ENCODE data around the gene MON1A. TPM values are rescaled to one million over a fixed set of nuclear protein-coding genes. Genes with fewer than 3 reads are reported as not detected.
A peak's percentile ranks its signal among the peaks of the same experiment; 100 is the strongest.

MON1A gene
- total RNA-seq, 2 experiments from 2014 or later: 7.5 to 8.3 TPM

DNA sequence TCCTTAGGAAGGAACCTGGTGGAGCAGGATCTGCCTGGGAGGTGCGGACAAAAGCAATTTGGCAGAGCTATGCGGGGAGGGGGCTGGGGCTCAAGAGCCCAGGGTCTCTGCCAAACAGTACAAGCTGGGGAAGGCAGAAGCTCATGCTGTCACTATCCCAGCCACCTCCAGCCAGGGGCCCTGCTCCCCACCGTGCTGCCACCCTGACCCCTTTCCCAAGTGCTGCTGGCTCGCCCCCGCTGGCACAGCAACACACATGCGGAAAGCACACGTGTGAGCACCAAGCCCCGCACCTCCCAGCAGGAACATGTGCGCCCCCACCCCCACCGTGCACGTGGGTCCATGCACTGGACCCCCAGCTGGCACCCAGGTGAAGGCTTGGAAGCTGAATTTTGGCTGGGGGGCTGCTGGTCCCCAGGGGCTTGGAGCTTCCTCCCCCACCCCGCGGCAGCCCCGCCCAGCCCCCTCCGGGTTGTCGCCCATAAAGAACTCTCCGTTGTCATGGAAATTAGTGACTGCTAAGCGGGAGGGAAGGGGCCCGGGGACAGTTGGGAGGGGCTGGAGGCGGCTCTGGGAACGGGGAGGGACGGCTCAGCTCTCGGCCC is 60.6 kb downstream of the MON1A start:
- Mint-ChIP-seq H3K9me3 (ENCODE audit: low read depth) (no peaks in the 10 kb centered on the region), H3K4me1 (no peaks in the 10 kb centered on the region), H3K4me3 (no peak overlapping the region), H3K36me3 (ENCODE audit: low read depth) (no peaks in the 10 kb centered on the region), H3K27me3 (peaks cover 31% of the 10 kb centered on the region), H3K27ac (no peak overlapping the region)
- ChIA-PET CTCF (interaction anchor here (0.6 kb wide), 1 partner anchor 124 kb away, joined by 3 read pairs; no protein-coding TSS in a partner anchor), POLR2A (interaction anchor here (0.6 kb wide), 1 partner anchor 120 kb away, joined by 8 read pairs; no protein-coding TSS in a partner anchor)
- ATAC-seq (no peak), DNase-seq (no peak)
- intact Hi-C loops (cut with DNase I, micrococcal nuclease): loop anchor here in 1 of 2 experiments (1.0 kb wide), 1 partner anchor 13 kb away; the partner anchor contains the start of gene TRAIP

DNA sequence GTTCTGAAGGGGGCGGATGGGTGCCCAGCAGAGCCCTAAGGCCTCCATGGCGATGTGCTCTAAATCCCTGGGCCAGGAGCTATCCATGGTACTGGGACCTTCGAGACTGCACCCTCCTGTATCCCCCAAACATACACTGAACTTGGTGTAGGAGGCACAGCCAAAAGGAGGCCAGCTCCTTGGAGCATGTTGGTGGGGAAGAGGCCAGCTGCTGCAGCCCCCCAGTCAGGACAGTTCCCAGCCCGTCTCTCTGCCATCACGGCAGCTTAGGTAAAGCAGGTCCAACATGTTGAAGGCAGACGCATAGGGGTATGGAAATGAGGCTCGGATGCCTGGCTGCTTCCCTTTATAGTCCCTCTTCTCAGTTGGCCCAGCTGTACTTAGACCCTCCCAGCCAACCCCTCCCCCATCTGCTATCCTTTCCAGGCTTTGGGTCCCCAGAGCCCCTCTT is 61.7 kb downstream of the MON1A start:
- POLR2A ChIA-PET: no interaction called here
- Mint-ChIP-seq H3K27ac (no peak overlapping the region), H3K27me3 (peaks cover 32% of the 10 kb centered on the region), H3K4me3 (no peak overlapping the region), H3K36me3 (ENCODE audit: low read depth) (no peaks in the 10 kb centered on the region), H3K9me3 (ENCODE audit: low read depth) (no peaks in the 10 kb centered on the region), H3K4me1 (no peaks in the 10 kb centered on the region)
- ATAC-seq: peak; percentile 27
- DNase-seq: peak; percentile 49
- intact Hi-C loops (cut with DNase I, micrococcal nuclease): no loop called here
- CTCF ChIA-PET: no interaction called here

DNA sequence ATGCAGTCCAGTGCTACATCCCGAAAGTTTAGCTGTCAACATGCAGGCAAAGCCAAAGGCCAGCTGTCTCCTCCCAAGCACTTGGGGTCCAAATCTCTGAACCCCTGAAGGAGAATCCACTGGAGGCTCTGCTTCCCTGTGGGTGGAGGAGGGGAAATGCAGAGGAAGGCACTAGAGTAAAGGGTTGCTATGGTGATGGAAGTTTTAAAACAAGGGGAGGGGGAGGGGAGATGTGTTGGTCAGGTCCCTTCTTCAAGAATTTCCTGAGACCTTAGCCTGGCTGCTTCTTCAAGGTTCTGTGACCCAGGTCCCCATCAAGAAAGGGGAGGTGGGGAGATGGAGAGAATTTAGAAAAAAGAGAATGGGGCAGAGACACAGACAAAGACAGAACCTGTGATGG is 62.2 kb downstream of the MON1A start:
- Mint-ChIP-seq H3K27me3 (peaks cover 32% of the 10 kb centered on the region), H3K4me1 (no peaks in the 10 kb centered on the region), H3K27ac (no peak overlapping the region), H3K36me3 (ENCODE audit: low read depth) (no peaks in the 10 kb centered on the region), H3K9me3 (ENCODE audit: low read depth) (no peaks in the 10 kb centered on the region), H3K4me3 (no peak overlapping the region)
- no peak for ATAC-seq
- intact Hi-C loops (cut with DNase I, micrococcal nuclease): no loop called here
- no peak for DNase-seq
- POLR2A ChIA-PET: no interaction called here
- CTCF ChIA-PET: no interaction called here

GRCh38 chr3:49865198-49865784 is 64.3 kb downstream of the MON1A start:
- intact Hi-C loops (cut with DNase I, micrococcal nuclease): no loop called here
- ChIA-PET CTCF (no interaction called here), POLR2A (no interaction called here)
- H3K27ac Mint-ChIP-seq: no peak overlapping the region
- DNase-seq: no peak
- H3K27me3 Mint-ChIP-seq: peaks cover 26% of the 10 kb centered on the region
- H3K4me1 Mint-ChIP-seq: no peaks in the 10 kb centered on the region
- ATAC-seq: no peak
- H3K9me3 Mint-ChIP-seq (ENCODE audit: low read depth): no peaks in the 10 kb centered on the region
- H3K36me3 Mint-ChIP-seq (ENCODE audit: low read depth): no peaks in the 10 kb centered on the region
- H3K4me3 Mint-ChIP-seq: no peak overlapping the region

DNA sequence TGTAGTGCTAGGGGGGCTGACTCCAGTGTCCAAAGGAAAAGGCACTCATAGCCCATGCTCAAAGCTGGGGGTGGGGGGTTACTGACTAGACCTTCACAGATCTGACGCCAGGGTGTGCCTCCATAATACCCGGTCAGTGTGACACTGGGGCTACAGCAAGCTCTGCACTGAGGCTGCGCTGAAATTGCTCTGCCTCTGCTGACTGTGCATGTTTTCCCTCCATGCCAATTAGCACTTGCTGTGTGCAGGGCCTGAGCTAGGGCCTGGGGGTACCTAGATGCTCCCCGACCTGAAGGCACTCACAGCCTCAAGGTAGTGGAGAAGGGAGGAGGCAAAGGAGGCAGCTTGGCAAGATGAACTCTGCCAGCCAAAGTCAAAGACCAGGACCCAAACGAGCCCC is 65.1 kb downstream of the MON1A start:
- DNase-seq: no peak
- Mint-ChIP-seq H3K27me3 (peaks cover 22% of the 10 kb centered on the region), H3K36me3 (ENCODE audit: low read depth) (no peaks in the 10 kb centered on the region), H3K4me1 (no peaks in the 10 kb centered on the region), H3K27ac (no peak overlapping the region), H3K9me3 (ENCODE audit: low read depth) (no peaks in the 10 kb centered on the region), H3K4me3 (no peak overlapping the region)
- no peak for ATAC-seq
- ChIA-PET CTCF (interaction anchor here (0.7 to 0.8 kb wide), 2 partner anchors 204 to 532 kb away, joined by 3 read pairs; no protein-coding TSS in a partner anchor), POLR2A (no interaction called here)
- intact Hi-C loops (cut with DNase I, micrococcal nuclease): no loop called here

GRCh38 chr3:49859576-49860305 is 69.9 kb downstream of the MON1A start:
- ATAC-seq (no peak), DNase-seq (no peak)
- ChIA-PET POLR2A (no interaction called here), CTCF (no interaction called here)
- intact Hi-C loops (cut with DNase I, micrococcal nuclease): loop anchor here in 1 of 2 experiments (5.0 kb wide), 2 partner anchors 43 to 72 kb away; partner anchors contain the start of genes IP6K1 and MST1R
- Mint-ChIP-seq H3K27me3 (peaks cover 4% of the 10 kb centered on the region), H3K27ac (no peak overlapping the region), H3K36me3 (ENCODE audit: low read depth) (no peaks in the 10 kb centered on the region), H3K4me3 (no peak overlapping the region), H3K9me3 (ENCODE audit: low read depth) (no peaks in the 10 kb centered on the region), H3K4me1 (peaks cover 10% of the 10 kb centered on the region)

Other genes with a start within 250 kb of the MON1A start
- gene MST1, start 240.3 kb downstream of the MON1A start, total RNA-seq: 1 to 10 TPM; 8.7 to 9.7 TPM
- 10 to 100 TPM; 25.2 to 32.7 TPM for gene RNF123, start 240.3 kb downstream of the MON1A start, total RNA-seq
- under 1 TPM in 1 of 2 experiments, not detected in 1; 0.07 TPM for gene AMIGO3, start 210.1 kb downstream of the MON1A start, total RNA-seq
- 10 to 100 TPM; 21.0 to 32.1 TPM for gene GMPPB, start 205.9 kb downstream of the MON1A start, total RNA-seq
- gene IP6K1, start 143.3 kb downstream of the MON1A start, total RNA-seq: 10 to 100 TPM; 29.1 to 31.0 TPM
- gene CDHR4, start 129.9 kb downstream of the MON1A start, total RNA-seq: under 1 TPM in 1 of 2 experiments, not detected in 1; 0.32 TPM
- under 1 TPM; 0.50 to 0.70 TPM for gene INKA1, start 126.5 kb downstream of the MON1A start, total RNA-seq
- 10 to 100 TPM; 85.5 to 85.7 TPM for gene UBA7, start 115.9 kb downstream of the MON1A start, total RNA-seq
- gene TRAIP, start 73.2 kb downstream of the MON1A start, total RNA-seq: 10 to 100 TPM; 25.1 to 28.1 TPM
- 1 to 10 TPM; 1.1 to 1.3 TPM for gene CAMKV, start 59.9 kb downstream of the MON1A start, total RNA-seq
- 1 to 10 TPM in 1 of 2 experiments, under 1 TPM in 1; 0.86 to 1.2 TPM for gene MST1R, start 25.9 kb downstream of the MON1A start, total RNA-seq
- gene RBM6, start 10.3 kb upstream of the MON1A start, total RNA-seq: 10 to 100 TPM; 69.3 to 75.1 TPM
- gene RBM5, start 159.1 kb upstream of the MON1A start, total RNA-seq: 100 to 1,000 TPM; 118 to 131 TPM
- under 1 TPM; 0.25 to 0.46 TPM for gene SEMA3F, start 225.5 kb upstream of the MON1A start, total RNA-seq

Measured in activated CD4-positive, alpha-beta T cell treated with anti-CD3 and anti-CD28 coated beads for 36 hours (primary cell).